K562 (cell line): Measurements from ENCODE around the gene SLC43A1. TPM values are rescaled to one million over a fixed set of nuclear protein-coding genes. Genes with fewer than 3 reads are reported as not detected.

Experiments used
- ATAC-seq: fragments of 200-7000 bp; cut with Tn5 transposase; 3 replicates; pipeline ENCODE4 v1.9.1; 2020; ENCODE audit warnings: moderate library complexity
- BruUV-seq: library from RNA; stranded (reverse); fragments of 400-500 nt; replicated peaks from 2 replicates; lab custom pipeline; 2021; lab: Mats Ljungman, UMichigan
- CTCF ChIA-PET: fragments of 300-600 bp; formaldehyde crosslinking; extraction: SDS; loops from one replicate; lab custom pipeline; 2021; ENCODE audit warnings: low intra/inter-chr PET ratio; lab: Yijun Ruan, JAX
- POLR2A ChIA-PET: fragments of 300-600, 350-650 bp; sonication (Branson Sonifier 250); formaldehyde crosslinking; extraction: SDS; loops from one replicate; lab custom pipeline; 2021; ENCODE audit warnings: antibody characterized with exemption, inconsistent platforms; lab: Yijun Ruan, JAX
- DNase-seq, 4 experiments: peaks; one replicate each; pipeline versions ENCODE4 v3.0.0 to v3.0.0-alpha.2; 2011 to 2018; ENCODE audit warnings: low spot score in 3 of 4, mixed read lengths in 3 of 4; ENCODE audit errors: extremely low read depth in 1 of 4
- FAIRE-seq: peaks from 2 replicates; lab custom pipeline; 2011; peaks lifted over from hg19 to GRCh38; lab: Jason Lieb, UNC
- H2AFZ ChIP-seq: 2 replicates; pipeline ENCODE4 v1.6.0; 2011; ENCODE audit warnings: low read depth, low read length, control low read depth, inconsistent platforms
- H3K27ac ChIP-seq: fragments of 200-600 bp; 3 replicates; pipeline ENCODE4 v1.8.0; 2011; ENCODE audit warnings: low read depth, mild to moderate bottlenecking, control low read depth, inconsistent platforms, low read length, moderate library complexity, mixed read lengths; ENCODE audit errors: extremely low read depth
- H3K27me3 ChIP-seq, 2 experiments: fragments of 300-600 bp in 1 of 2; 2 replicates in 1 of 2; 3 replicates in 1 of 2; pipeline versions ENCODE4 v1.6.0 to v1.8.0; 2011; ENCODE audit warnings: inconsistent platforms in 2 of 2, low read length in 2 of 2, mild to moderate bottlenecking in 1 of 2, mixed read lengths in 1 of 2, moderate library complexity in 1 of 2; ENCODE audit not compliant: control insufficient read depth in 2 of 2, insufficient read depth in 2 of 2
- H3K36me3 ChIP-seq: fragments of 300-600 bp; 3 replicates; pipeline ENCODE4 v1.8.0; 2011; ENCODE audit warnings: mild to moderate bottlenecking, low read length, inconsistent platforms; ENCODE audit not compliant: control insufficient read depth, insufficient read depth
- H3K4me1 ChIP-seq, 2 experiments: fragments of 200-600 bp in 1 of 2; replicated peaks in 1 of 2; 2 replicates in 1 of 2; 3 replicates in 1 of 2; pipeline versions ENCODE4 v1.5.1 to v1.8.0; 2011; ENCODE audit warnings: inconsistent platforms in 2 of 2, low read length in 2 of 2, mild to moderate bottlenecking in 1 of 2, mixed read lengths in 1 of 2, moderate library complexity in 1 of 2; ENCODE audit not compliant: control insufficient read depth in 2 of 2, insufficient read depth in 2 of 2
- H3K4me2 ChIP-seq: 2 replicates; pipeline ENCODE4 v1.6.1; 2011; ENCODE audit warnings: low read length, control low read depth, inconsistent platforms, mixed read lengths; ENCODE audit not compliant: insufficient read depth
- H3K4me3 ChIP-seq: fragments of 200-600 bp; sonication (generic), shearing (Covaris generic); 2 replicates; pipeline ENCODE4 v1.5.1; 2016; ENCODE audit warnings: control low read depth, inconsistent platforms
- H3K79me2 ChIP-seq: fragments of 200-600 bp; 3 replicates; pipeline ENCODE4 v1.8.0; 2011; ENCODE audit warnings: low read length, inconsistent platforms; ENCODE audit not compliant: control insufficient read depth, insufficient read depth
- H3K9ac ChIP-seq, 2 experiments: 2 replicates each; pipeline versions ENCODE4 v1.6.0 to v1.6.1; 2011; ENCODE audit warnings: low read depth in 2 of 2, low read length in 2 of 2, control low read depth in 1 of 2, inconsistent platforms in 1 of 2, mild to moderate bottlenecking in 1 of 2, mixed read lengths in 1 of 2; ENCODE audit not compliant: insufficient read depth in 1 of 2
- H3K9me1 ChIP-seq: one replicate; pipeline ENCODE4 v1.6.0; 2011; ENCODE audit warnings: inconsistent platforms, mild to moderate bottlenecking, low read length, moderate library complexity; ENCODE audit not compliant: control insufficient read depth, insufficient read depth
- H3K9me3 ChIP-seq: replicated peaks from 2 replicates; pipeline ENCODE4 v1.5.1; 2011; ENCODE audit warnings: low read depth, low read length, inconsistent platforms; ENCODE audit not compliant: control insufficient read depth, insufficient read depth
- H4K20me1 ChIP-seq: replicated peaks from 2 replicates; pipeline ENCODE4 v1.6.1; 2011; ENCODE audit warnings: low read length, inconsistent platforms, mixed read lengths; ENCODE audit not compliant: control insufficient read depth, insufficient read depth
- ATF1 ChIP-seq, 2 experiments: fragments of 450-650 bp in 1 of 2; IDR thresholded peaks; 2 replicates each; pipeline ENCODE4 v1.6.1; 2016; ENCODE audit warnings: missing compliant biosample characterization in 1 of 2, missing genetic modification characterization in 1 of 2
- SPI1 ChIP-seq: IDR thresholded peaks from 2 replicates; pipeline ENCODE4 v1.6.1; 2011; ENCODE audit warnings: low read depth, low read length, control low read depth, borderline replicate concordance
- USF2 ChIP-seq: sonication (generic); formaldehyde crosslinking; IDR thresholded peaks from 2 replicates; pipeline ENCODE4 v1.5.0; 2020; ENCODE audit warnings: missing genetic modification reagents
- WGBS: fragments of 100-300 bp; shearing (Covaris generic); methylation state at CpG from one replicate; pipeline ENCODE4 v1.1.6; 2016; ENCODE audit warnings: low coverage, mixed read lengths; ENCODE audit not compliant: insufficient coverage; ENCODE audit errors: missing lambda C conversion rate; 5-methylcytosine and 5-hydroxymethylcytosine counted together
- in situ Hi-C: fragments of 300-500 bp; cut with MboI; formaldehyde crosslinking; loops from 4 replicates; pipeline ENCODE4 v1.15.0; 2018; ENCODE audit warnings: inconsistent platforms, mixed read lengths
- intact Hi-C: fragments of 100-400 bp; cut with micrococcal nuclease; formaldehyde crosslinking; loops from 2 replicates; pipeline ENCODE4 v1.14.2; 2022
- polyA plus RNA-seq, 8 experiments: library from polyadenylated mRNA; depleted of rRNA in 4 of 8; stranded (reverse) in 5 of 8; unstranded in 3 of 8; fragments of >200 nt; fragmentation: Nextera tagmentation in 2 of 8; fragmentation: Illumina TruSeq in 1 of 8; extraction: Ambion mirVana in 2 of 8; extraction: Trizol in 1 of 8; gene quantifications; 2 replicates each; pipeline versions ENCODE4 v1.2.1 to v1.2.3, GENCODE V29; 2011 to 2014; ENCODE audit warnings: inconsistent platforms in 1 of 8, missing spikeins in 1 of 8
- total RNA-seq, 7 experiments: library from RNA; depleted of rRNA in 6 of 7; stranded (reverse); fragments of >200 nt in 6 of 7; fragmentation: Illumina TruSeq in 2 of 7; extraction: Trizol in 2 of 7; gene quantifications; 2 replicates each; pipeline versions ENCODE4 v1.2.1 to v1.2.3, GENCODE V29; 2011 to 2021; ENCODE audit warnings: low replicate concordance in 1 of 7

The SLC43A1 gene
- total and polyA plus RNA-seq, 9 of the 15 experiments (the other 6 are each of a cell fraction or from before 2014, with no cell fraction given) = 2.6 to 41.8 (median 24.6) TPM

- TF ChIP-seq ATF1 (CRISPR knock-in tag; IDR thresholded peaks at IDR 0.05) = no peak
- TF ChIP-seq ATF1 (tag; IDR thresholded peaks at IDR 0.05) = peak; percentile 45
- TF ChIP-seq, all 486 proteins: peak for 27
Measured at GRCh38 chr11:57464539-57465181, 50.8 kb downstream of the SLC43A1 start (continued).

GRCh38 chr11:57463671-57464538, 51.6 kb downstream of the SLC43A1 start:
- H3K4me1 ChIP-seq = peaks cover 14 to 46% of the 10 kb centered on the region in 2 experiments
- H3K9ac ChIP-seq = no peak overlapping the region
- H3K4me3 ChIP-seq = no peak overlapping the region
- peaks cover 5% of the 10 kb centered on the region for H4K20me1 ChIP-seq
- WGBS = 72% methylated on average over 12 of the region's 14 CpGs
- intact Hi-C loops = no loop called here
- FAIRE-seq = no peak
- no peaks in the 10 kb centered on the region for H3K9me1 ChIP-seq
- no peaks in the 10 kb centered on the region for H3K27me3 ChIP-seq
- no peaks in the 10 kb centered on the region for H3K36me3 ChIP-seq
- H3K9me3 ChIP-seq = no peaks in the 10 kb centered on the region
- no peak for DNase-seq
- no peak overlapping the region for H3K4me2 ChIP-seq
- no peak overlapping the region for H2AFZ ChIP-seq
- no peak for ATAC-seq
- ChIA-PET CTCF (no interaction called here), POLR2A (interaction anchor here (0.6 to 1.9 kb wide), 7 partner anchors 9 to 726 kb away, joined by 3 to 6 read pairs (median 4); no protein-coding TSS in a partner anchor)
- no peaks in the 10 kb centered on the region for H3K79me2 ChIP-seq
- in situ Hi-C loops = no loop called here
- no peak for TF ChIP-seq USF2
- 0 out of 2 replicates have a peak, but pooled peaks have one; percentile 6 for TF ChIP-seq SPI1
- BruUV-seq = no TSS peak
- H3K27ac ChIP-seq = no peak overlapping the region
